22Rv1 (cell line): ENCODE measurements around the gene DKC1.

Experiments
- H3K27ac ChIP-seq: fragments of 450-650 bp; 2 replicates; pipeline ENCODE4 v1.5.1; 2017
- CTCF ChIP-seq: fragments of 450-650 bp; IDR thresholded peaks from 2 replicates; pipeline ENCODE4 v1.5.1; 2017; ENCODE audit warnings: mild to moderate bottlenecking
- ZFX ChIP-seq: fragments of 450-650 bp; IDR thresholded peaks from 2 replicates; pipeline ENCODE4 v1.6.1; 2017; ENCODE audit warnings: antibody characterized with exemption, borderline replicate concordance

Gene DKC1

GRCh38 chrX:154720067-154720466, 42.6 kb upstream of the DKC1 start:
- TF ChIP-seq ZFX (no peak), CTCF (no peak)
- H3K27ac ChIP-seq = no peak overlapping the region

GRCh38 chrX:154721155-154721554, 41.5 kb upstream of the DKC1 start:
- TF ChIP-seq ZFX = no peak
- no peak for TF ChIP-seq CTCF
- no peak overlapping the region for H3K27ac ChIP-seq

- no peak overlapping the region for H3K27ac ChIP-seq
- TF ChIP-seq ZFX = no peak
- TF ChIP-seq CTCF = no peak
These were observed 37.5 kb upstream of the DKC1 start for GRCh38 chrX:154724993-154725756.

GRCh38 chrX:154727418-154727817, 35.2 kb upstream of the DKC1 start:
- no peak for TF ChIP-seq ZFX
- no peak for TF ChIP-seq CTCF
- no peak overlapping the region for H3K27ac ChIP-seq

GRCh38 chrX:154727871-154728270, 34.8 kb upstream of the DKC1 start:
- TF ChIP-seq CTCF (no peak), ZFX (no peak)
- no peak overlapping the region for H3K27ac ChIP-seq

- H3K27ac ChIP-seq = no peak overlapping the region
- TF ChIP-seq CTCF = no peak
- TF ChIP-seq ZFX = no peak
These were observed 34.1 kb upstream of the DKC1 start for GRCh38 chrX:154728431-154729190.

GRCh38 chrX:154729439-154729838, 33.2 kb upstream of the DKC1 start:
- TF ChIP-seq CTCF (no peak), ZFX (no peak)
- H3K27ac ChIP-seq = no peak overlapping the region
